ENCODE results near the gene VIPR2. TPM values are rescaled to one million over a fixed set of nuclear protein-coding genes. Genes with fewer than 3 reads are reported as not detected.
A peak's percentile ranks its signal among the peaks of the same experiment; 100 is the strongest.

VIPR2 gene
- total RNA-seq, 4 donors from 2014 or later, result 9.3 to 16.6 (median 12.1) TPM

GRCh38 chr7:159094023-159094740 lies 50.5 kb downstream of the VIPR2 start:
- H3K4me1 ChIP-seq, result peaks cover 27 to 37% (median 33%) of the 10 kb centered on the region in 4 donors
- no peak for TF ChIP-seq POLR2A (IDR thresholded peaks at IDR 0.05; ENCODE audit: low read depth)
- no peak for TF ChIP-seq EP300 (IDR thresholded peaks at IDR 0.05)
- TF ChIP-seq CTCF (IDR thresholded peaks at IDR 0.05), result no peak
- no peak for TF ChIP-seq POLR2AphosphoS5 (IDR thresholded peaks at IDR 0.05)
- no peaks in the 10 kb centered on the region for H3K9me3 ChIP-seq
- no peak for DNase-seq (ENCODE audit: extremely low spot score)
- no peaks in the 10 kb centered on the region for H3K27me3 ChIP-seq
- H3K27ac ChIP-seq (replicated peaks in 1 of 4), result no peak overlapping the region
- H3K36me3 ChIP-seq, result peaks cover 0 to 5% (median 0%) of the 10 kb centered on the region in 4 donors
- WGBS, result 89% methylated on average over 11 of the region's 16 CpGs
- no peak overlapping the region for H3K4me3 ChIP-seq
- intact Hi-C loops (cut with DNase I), result no loop called here

- H3K36me3 ChIP-seq, result peaks cover 0 to 5% (median 0%) of the 10 kb centered on the region in 4 donors
- TF ChIP-seq POLR2AphosphoS5 (IDR thresholded peaks at IDR 0.05) (no peak), CTCF (IDR thresholded peaks at IDR 0.05) (no peak), POLR2A (IDR thresholded peaks at IDR 0.05; ENCODE audit: low read depth) (no peak), EP300 (IDR thresholded peaks at IDR 0.05) (no peak)
- no peak for DNase-seq (ENCODE audit: extremely low spot score)
- H3K4me3 ChIP-seq, result no peak overlapping the region
- peak overlapping the region in 1 of 4 donors; percentile 4 for H3K27ac ChIP-seq (replicated peaks in 1 of 4)
- no peaks in the 10 kb centered on the region for H3K27me3 ChIP-seq
- WGBS, result 92% methylated on average over 23 of the region's 31 CpGs
- peaks cover 19 to 30% (median 26%) of the 10 kb centered on the region in 4 donors for H3K4me1 ChIP-seq
- no peaks in the 10 kb centered on the region for H3K9me3 ChIP-seq
- intact Hi-C loops (cut with DNase I), result no loop called here
Measured at GRCh38 chr7:159093351-159093971, 51.2 kb downstream of the VIPR2 start.

- peak overlapping the region in 1 of 4 donors; percentile 4 for H3K27ac ChIP-seq (replicated peaks in 1 of 4)
- H3K4me3 ChIP-seq, result no peak overlapping the region
- H3K9me3 ChIP-seq, result no peaks in the 10 kb centered on the region
- intact Hi-C loops (cut with DNase I), result no loop called here
- H3K36me3 ChIP-seq, result peaks cover 0 to 5% (median 0%) of the 10 kb centered on the region in 4 donors
- 80% methylated on average over 11 of the region's 13 CpGs for WGBS
- TF ChIP-seq EP300 (IDR thresholded peaks at IDR 0.05), result no peak
- TF ChIP-seq POLR2AphosphoS5 (IDR thresholded peaks at IDR 0.05), result no peak
- TF ChIP-seq CTCF (IDR thresholded peaks at IDR 0.05), result no peak
- no peak for TF ChIP-seq POLR2A (IDR thresholded peaks at IDR 0.05; ENCODE audit: low read depth)
- no peaks in the 10 kb centered on the region for H3K27me3 ChIP-seq
- no peak for DNase-seq (ENCODE audit: extremely low spot score)
- peaks cover 12 to 27% (median 18%) of the 10 kb centered on the region in 4 donors for H3K4me1 ChIP-seq
Measured at GRCh38 chr7:159092701-159093121, 52.0 kb downstream of the VIPR2 start.

- H3K27me3 ChIP-seq, result no peaks in the 10 kb centered on the region
- H3K4me1 ChIP-seq, result peaks cover 3 to 23% (median 10%) of the 10 kb centered on the region in 4 donors
- intact Hi-C loops (cut with DNase I), result no loop called here
- no peak for DNase-seq (ENCODE audit: extremely low spot score)
- H3K27ac ChIP-seq (replicated peaks in 1 of 4), result no peak overlapping the region
- no peak overlapping the region for H3K4me3 ChIP-seq
- TF ChIP-seq EP300 (IDR thresholded peaks at IDR 0.05), result no peak
- no peak for TF ChIP-seq POLR2AphosphoS5 (IDR thresholded peaks at IDR 0.05)
- no peak for TF ChIP-seq CTCF (IDR thresholded peaks at IDR 0.05)
- no peak for TF ChIP-seq POLR2A (IDR thresholded peaks at IDR 0.05; ENCODE audit: low read depth)
- 86% methylated on average over 18 of the region's 31 CpGs for WGBS
- H3K36me3 ChIP-seq, result peaks cover 0 to 5% (median 0%) of the 10 kb centered on the region in 4 donors
- H3K9me3 ChIP-seq, result no peaks in the 10 kb centered on the region
Measured at GRCh38 chr7:159091480-159092475, 52.9 kb downstream of the VIPR2 start.
